HG02943 (cell line): ENCODE results near the gene MOV10L1.
"Not testable (repeated sequence)": the region's sequence is repeated elsewhere in the genome, so short reads cannot be mapped to it uniquely, and the experiment has no call there.

ENCODE experiments used
- ATAC-seq: cut with Tn5 transposase; IDR thresholded peaks from one replicate; pipeline ENCODE4 v1.9.1; 2021; ENCODE audit warnings: mild to moderate bottlenecking, low read depth, moderate library complexity; ENCODE audit not compliant: unreplicated experiment

MOV10L1 gene

DNA sequence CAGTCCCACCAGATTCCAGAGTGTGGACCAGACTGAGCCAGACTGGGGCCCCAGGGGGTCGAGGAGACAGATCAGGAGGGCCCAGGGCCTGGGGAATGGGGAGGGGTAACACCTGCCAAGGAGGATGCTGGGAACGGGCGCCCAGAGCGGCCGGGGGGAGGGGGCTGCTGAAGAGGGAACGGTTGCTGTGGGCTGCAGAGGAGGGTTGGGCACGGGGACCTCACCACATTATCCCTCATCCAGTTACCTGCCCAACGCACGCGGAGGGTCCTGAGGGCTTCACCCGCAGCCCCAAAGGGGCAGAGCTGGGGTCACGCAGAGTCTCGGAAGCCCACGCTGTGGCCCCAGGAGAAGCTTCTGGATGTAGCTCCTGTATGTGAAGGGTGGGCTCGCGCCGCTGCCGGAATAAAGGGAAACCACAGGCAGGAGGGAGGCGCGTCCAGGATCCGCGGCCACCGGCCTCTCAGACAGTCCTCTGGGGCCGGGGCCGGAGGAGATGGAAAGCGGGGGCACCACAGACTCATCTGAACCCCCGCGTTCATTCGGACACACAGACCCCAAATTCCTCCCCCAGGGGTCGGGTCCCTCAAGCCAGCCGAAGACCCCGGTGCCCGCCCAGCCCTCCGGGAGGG is 110.1 kb downstream of the MOV10L1 start:
- ATAC-seq = no peak

DNA sequence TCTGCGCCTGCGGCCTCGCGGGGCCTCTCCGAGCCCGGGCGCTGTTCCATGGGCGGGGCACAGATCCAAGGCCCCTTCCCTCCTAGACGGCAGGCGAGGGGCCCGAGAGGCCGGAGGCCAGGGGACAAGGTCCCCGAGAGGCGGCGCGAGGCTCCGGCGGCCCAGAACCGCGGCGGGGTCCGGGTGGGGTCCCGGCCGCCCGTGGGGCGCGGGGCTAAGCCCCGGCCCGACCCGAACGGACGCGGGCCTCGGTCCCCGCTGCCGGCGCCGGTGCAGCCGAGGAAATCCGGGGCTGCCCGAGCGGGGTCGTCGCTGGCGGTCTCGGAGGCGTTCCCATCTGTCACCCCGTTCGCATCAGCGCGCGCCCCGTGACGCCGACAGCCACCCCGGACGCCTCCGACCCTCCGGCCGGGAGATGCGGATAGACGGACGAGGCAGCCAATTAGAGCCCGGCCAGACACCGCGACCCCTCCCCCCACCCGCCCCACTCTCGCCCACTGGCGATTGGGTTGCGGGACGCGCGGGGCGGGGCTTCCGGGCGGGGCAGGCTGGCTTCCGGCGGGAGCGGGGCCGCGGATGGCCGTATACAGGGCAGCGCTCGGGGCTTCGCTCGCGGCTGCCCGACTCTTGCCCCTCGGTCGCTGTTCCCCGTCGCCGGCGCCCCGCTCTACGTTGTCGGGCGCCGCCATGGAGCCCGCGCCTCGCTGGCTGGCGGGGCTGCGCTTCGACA is 110.8 kb downstream of the MOV10L1 start, which contains the start of gene SELENOO:
TSS of gene SELENOO (plus strand) at position 551 of the 730 bp plus-strand sequence. CDS start at position 577, 26 bp downstream.
- ATAC-seq = no peak

DNA sequence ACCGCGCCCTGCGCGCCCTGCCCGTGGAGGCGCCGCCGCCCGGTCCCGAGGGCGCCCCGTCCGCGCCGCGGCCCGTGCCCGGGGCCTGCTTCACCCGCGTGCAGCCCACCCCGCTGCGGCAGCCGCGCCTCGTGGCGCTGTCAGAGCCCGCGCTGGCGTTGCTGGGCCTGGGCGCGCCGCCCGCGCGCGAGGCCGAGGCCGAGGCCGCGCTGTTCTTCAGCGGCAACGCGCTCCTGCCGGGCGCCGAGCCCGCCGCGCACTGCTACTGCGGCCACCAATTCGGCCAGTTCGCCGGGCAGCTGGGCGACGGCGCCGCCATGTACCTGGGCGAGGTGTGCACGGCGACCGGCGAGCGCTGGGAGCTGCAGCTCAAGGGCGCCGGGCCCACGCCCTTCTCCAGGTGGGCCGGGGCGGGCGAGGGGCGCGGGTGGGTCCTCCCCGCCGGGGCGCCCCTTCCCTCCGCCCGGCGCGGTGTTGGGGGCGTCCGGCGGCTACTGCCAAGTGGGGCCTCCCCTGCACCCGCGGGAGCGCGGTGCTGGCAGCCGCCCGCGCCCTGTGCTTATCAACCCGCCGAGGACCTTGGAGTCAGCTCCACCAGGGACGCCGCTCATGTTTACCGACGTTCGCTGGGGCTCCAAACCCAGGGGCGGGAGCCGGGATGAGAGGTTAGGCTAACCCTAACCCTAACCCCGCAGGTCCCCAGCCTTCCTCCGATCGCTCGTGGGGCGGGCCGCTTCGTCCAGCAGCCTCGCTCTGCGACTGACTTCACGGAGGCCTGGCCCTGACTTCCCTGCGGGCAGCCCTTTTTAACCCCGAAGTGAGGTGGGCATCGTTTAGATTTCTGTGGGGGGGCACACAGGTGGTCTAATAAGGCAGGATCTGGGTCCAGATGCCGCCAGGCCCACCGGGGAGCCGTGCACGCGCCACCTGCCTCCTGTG is 111.7 kb downstream of the MOV10L1 start:
- no peak for ATAC-seq

DNA sequence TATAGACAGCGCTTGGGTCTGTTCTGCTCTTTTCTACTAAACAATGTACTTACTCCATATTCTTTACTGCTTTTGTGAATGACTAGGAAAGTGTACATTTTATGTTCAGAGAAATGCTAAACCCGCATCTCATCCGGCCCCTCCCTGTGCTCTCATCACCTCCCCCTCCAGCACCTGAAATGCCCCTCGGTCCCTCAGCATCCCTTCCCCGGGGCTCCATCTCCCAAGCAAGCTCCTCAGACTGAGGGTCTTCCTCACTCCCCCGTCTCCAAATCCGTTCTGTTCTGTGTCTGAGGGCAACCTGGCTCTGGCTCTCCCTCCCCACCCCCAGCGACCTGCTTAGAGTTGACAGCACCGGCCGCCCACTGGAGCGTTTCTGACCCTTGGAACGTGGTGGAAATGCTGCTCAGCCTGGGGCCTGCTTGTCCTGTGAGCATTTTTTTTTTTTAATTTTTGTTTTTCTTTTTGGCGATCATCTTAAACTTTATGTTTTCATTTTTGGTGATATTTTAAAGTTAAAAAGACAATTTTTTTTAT is 112.4 kb downstream of the MOV10L1 start:
- no peak for ATAC-seq

DNA sequence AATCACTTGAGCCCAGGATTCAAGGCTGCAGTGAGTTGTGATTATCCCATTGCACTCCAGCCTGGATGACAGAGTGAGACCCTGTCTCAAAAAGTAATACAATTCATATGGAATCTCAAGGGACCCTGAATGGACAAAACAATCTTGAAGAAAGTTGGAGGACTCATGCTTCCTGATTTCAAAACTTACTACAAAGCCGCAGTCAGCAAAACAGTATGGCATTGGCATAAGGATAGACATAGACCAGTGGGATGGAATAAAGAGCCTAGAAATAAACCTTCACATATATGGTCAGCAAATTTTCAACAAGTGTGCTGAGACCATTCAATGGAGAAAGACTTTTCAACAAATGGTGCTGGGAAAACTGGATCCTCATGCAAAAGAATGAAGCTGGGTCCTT is 113.5 kb downstream of the MOV10L1 start:
- ATAC-seq = no peak

DNA sequence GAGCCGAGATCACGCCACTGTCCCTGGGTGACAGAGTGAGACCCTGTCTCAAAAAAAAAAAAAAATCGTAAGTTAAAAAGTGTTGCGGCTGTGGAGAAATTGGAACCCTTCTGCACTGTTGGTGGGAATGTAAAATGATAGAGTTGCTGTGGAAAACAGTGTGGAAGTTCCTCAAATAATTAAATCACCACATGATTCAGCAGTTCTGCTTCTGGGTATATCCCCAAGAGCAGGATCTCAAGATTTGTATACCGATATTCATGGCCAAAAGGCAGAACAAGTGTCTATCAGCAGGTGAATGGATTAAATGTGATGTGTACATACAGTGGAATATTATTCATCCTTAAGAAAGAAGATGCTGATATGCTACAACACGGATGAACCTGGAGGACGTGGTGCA is 114.8 kb downstream of the MOV10L1 start:
- ATAC-seq = no peak

DNA sequence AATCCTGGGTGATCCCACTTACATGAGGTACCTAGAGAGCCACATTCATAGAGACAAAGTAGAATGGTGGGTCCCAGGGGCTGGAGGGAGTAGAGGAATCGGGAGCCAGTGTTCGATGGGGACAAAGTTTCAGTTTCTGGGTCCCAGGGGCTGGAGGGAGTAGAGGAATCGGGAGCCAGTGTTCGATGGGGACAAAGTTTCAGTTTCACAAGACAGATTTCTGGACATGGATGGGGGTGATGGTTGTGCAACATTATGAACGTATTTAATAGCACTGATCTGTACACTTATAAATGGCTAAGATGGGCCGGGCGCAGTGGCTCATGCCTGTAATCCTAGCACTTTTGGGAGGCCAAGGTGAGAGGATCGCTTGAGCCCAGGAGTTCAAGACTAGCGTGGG is 115.2 kb downstream of the MOV10L1 start:
- not testable (repeated sequence) for ATAC-seq

DNA sequence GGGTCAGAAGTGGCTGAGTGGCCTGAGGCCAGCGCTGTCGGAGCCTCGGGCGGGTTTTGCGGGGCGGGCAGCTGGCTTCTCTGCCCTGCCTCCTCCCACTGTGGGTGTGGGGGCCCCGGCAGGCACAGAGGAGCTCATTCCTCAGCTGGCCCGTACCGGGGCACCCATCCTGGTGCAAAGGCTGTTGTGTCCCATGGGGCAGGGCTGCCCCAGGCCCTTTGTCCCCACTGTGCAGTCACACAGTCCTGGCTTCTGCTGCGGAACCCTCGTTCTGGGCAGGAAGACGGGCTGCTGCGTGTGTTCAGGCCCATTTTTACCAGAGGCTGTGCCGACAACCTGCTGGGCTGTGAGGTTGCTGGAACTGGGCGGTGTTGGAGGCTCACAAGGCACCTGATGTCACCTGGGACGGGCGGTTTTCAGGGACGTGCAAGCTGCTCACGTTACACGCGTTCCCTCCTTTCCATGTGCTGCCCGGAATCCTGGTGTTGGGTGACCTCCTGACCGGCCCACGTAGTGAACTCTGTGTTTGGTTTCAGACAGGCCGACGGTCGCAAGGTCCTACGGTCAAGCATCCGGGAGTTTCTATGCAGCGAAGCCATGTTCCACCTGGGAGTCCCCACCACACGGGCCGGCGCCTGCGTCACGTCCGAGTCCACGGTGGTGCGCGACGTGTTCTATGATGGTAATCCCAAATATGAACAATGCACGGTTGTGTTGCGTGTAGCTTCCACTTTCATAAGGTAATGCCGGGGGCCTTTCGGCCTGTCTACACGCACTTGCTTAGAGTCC is 116.2 kb downstream of the MOV10L1 start:
- ATAC-seq = no peak

DNA sequence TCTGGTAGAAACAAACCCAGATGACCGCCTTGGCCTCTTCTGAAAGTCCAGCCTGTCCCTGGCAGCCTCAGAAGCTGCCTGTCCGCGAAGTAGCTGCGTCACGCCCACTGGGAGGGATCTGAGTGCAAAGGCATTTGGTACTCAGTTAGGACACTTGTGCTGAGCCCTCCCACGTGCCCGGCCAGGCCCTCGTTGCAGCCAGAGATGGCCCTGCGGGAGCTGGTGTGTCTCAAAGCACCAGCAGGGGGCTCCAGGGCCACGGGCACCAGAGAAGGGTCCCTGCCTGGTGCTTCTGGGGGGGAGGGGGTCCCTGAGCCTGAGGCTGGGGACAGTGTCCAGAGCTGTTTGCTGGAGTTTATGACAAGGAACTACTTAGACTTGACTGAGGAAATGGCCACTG is 116.8 kb downstream of the MOV10L1 start:
- ATAC-seq = no peak

DNA sequence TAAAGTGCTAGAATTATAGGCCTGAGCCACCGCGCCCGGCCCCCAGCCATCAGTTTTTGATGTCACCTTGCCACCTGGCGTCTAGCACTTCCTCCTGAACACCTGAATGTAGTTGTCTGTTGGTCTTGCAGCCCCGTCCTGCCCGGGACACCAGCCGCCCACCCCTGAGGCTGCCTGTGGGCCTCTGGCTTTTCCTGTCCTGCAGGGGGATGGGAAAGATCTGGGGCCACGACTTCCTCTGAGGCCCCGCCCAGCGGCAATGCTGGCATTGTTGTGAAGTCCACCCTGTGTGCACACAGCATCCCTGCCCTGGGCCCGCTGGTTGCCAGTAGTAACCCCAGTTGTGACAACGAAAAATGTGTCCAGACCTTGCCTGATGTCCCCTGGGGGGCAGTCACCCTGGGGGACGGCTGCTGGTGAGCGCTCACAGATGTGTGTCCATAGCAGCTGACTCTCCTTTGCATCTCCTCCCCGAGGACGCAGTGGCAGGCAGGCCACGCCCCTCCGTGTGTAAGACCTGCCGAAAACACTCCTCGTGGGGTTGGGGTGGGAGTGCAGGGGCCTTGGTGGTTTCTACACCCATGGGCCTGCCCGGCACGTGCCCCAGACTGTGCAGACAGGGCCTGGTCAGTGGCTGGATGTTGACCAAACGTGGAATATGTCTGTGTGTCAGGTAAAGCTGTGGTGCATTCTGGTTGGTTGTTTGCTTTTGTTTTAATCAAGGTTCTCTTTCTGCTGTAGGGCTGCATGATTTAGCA is 117.8 kb downstream of the MOV10L1 start:
- ATAC-seq = no peak

DNA sequence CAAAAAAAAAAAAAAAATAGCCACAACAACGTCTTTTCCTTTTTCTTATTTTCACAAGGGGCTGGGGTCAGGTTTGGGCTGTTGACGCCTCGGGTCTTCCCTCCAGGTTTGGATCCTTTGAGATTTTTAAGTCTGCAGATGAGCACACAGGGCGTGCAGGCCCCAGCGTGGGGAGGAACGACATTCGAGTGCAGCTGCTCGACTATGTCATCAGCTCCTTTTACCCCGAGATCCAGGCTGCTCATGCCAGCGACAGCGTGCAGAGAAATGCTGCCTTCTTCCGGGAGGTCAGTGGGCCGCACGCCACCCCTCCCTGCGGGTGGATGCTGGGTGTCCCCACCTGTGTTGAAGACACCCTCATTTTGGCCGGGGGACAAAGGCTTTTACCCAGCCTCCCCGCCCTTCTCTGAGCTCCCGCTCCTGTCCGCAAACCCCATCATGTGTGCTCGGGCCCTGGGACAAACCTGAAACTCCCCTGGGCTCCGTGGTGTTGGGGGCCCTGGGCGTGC is 118.7 kb downstream of the MOV10L1 start:
- no peak for ATAC-seq

DNA sequence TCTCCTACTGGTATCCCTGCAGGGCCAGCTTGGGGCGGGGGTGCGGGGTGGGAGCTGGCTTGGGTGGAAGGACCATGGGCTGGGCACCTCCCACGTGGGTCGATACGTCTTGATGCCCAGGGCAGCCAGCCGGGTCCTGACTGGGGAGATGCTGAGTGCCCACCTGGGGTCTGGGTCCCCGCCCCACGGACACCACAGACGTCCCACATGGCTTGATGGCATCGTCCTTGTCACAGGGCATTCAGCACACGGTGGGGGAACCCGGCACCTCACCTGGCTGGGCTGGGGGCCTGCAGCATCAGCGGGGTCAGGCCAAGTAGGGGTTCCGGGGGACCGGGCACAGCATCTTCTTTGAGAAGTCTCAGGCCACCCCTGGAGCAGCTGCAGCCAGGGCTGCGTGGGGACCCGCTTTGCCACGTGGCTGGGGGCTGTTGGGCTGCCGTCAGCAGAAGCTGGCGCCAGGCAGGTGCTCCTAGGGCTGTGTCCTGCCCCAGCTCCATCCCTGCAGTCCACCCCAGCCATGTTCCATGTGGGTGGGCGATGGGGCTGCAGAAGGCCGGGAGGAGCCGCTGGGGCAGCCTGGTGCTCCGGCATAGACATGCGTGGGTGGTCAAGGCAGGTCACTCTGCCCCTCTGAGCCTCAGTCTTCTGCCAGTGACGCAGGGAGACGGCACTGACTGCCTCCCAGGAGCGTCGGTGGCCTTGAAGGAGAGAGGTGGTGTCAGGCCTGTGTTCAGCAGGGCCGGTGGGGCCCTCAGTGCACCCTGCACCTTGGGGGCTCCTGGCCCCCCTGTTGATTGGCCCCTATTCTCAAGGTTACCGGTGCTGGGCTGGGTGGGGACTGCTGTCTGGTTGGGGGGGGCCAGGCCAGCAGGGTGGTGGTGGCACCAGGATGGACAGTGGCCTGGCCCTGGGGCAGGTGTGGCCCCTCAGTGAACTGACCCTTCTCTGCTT is 119.4 kb downstream of the MOV10L1 start:
- ATAC-seq = no peak

DNA sequence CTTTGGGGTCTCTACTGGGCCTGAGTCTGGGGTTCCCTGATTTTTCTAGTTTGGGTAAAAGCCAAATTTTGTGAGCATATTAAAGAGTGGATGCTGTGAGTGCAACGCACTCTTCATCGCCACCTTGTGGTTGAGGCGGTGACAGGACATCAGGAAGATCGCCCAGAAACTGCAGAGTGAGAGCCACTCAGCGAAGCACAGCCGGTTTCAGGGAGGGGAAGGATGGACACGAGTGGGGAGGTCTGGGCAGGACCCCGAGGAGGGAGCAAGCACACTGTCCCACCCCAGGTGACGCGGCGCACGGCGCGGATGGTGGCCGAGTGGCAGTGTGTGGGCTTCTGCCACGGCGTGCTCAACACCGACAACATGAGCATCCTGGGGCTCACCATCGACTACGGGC is 120.1 kb downstream of the MOV10L1 start:
- ATAC-seq = no peak

DNA sequence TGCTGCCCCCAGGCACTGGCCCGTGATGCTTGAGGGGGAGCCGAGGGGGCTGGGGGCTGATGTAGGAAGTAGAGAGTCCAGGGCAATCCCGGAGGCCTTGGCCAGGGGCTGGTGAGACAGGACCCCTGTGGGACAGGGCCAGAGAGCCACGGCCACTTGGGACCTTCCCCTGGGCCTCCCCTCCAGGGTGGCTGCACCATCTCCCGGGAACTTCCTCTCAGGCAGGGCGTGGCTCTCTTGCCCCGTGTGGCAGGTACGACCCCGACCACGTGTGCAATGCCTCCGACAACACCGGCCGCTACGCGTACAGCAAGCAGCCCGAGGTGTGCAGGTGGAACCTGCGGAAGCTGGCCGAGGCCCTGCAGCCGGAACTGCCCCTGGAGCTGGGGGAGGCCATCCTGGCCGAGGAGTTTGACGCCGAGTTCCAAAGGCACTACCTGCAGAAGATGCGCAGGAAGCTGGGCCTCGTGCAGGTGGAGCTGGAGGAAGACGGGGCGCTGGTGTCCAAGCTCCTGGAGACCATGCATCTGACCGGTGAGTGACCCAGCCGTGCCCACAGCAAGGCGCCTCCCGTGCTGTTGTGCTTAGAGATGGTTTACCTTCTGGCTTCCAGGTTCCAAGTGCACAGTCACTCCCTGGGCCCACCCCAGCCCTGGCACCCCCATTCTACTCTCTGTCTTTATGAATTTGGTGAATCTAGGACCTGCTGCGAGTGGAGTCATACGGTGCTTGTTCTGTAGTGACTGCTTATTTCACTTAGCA is 120.8 kb downstream of the MOV10L1 start:
- ATAC-seq = no peak

DNA sequence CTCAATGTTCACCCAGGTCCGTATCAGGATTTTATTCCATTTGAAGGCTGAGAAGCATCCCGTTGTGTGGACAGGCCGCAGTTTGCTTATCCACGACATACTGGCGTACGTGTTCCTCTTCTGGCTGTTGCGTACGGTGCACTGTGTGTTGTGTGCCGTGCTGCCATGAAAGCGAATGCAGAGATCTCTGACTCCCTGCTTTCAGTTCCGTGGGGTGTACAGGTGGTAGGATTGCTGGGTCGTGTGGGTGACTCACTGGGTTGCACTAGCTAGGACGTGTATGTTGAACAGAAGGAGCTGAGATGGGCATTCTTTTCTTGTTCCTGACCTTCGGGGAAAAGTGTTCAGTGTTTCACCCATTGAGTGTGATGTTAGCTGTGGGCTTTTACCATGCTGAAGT is 121.3 kb downstream of the MOV10L1 start:
- no peak for ATAC-seq
